Measurements from ENCODE around the gene MPC1L.

The MPC1L gene

GRCh38 chrX:40671126-40671525 lies 47.9 kb downstream of the MPC1L start:
- no peak for DNase-seq (ENCODE audit: low spot score)
- TF ChIP-seq CTCF (IDR thresholded peaks at IDR 0.05; ENCODE audit: extremely low read depth, missing control alignments): no peak
